Measurements from ENCODE around the gene TRPM2.

Gene TRPM2

GRCh38 chr21:44418108-44418875, 64.9 kb downstream of the TRPM2 start:
- DNase-seq, result no peak

GRCh38 chr21:44418876-44419230, 65.4 kb downstream of the TRPM2 start:
- DNase-seq, result no peak

GRCh38 chr21:44419679-44420078, 66.3 kb downstream of the TRPM2 start:
- no peak for DNase-seq

- DNase-seq, result no peak
Measured at GRCh38 chr21:44420416-44421205, 67.2 kb downstream of the TRPM2 start.

GRCh38 chr21:44421901-44422840, 68.8 kb downstream of the TRPM2 start:
- no peak for DNase-seq

DNA sequence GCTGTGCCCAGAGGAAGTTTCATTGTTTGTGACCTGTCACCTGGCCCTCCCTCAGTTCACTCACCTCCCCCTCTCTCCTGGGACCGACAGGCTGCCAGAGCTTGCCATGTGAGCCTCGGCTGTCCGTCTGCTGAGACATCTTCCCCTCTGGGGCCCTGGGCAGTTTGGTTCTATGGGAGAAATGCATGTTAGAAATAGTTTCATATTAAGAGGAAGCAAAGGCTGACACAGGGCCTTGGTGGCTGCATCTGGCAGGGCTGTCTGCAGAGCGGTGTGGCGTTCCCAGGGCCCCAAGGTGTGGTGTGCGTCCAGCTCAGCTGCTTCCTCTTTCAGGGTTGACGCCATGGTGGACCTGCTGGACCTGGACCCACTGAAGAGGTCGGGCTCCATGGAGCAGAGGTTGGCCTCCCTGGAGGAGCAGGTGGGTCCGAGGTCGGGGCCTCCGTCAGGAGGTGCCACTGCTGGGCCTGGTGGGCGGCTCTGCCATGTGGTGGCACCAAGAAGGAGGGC, 69.9 kb downstream of the TRPM2 start:
- DNase-seq, result no peak

- no peak for DNase-seq
Measured at GRCh38 chr21:44423941-44424607, 70.7 kb downstream of the TRPM2 start.

DNA sequence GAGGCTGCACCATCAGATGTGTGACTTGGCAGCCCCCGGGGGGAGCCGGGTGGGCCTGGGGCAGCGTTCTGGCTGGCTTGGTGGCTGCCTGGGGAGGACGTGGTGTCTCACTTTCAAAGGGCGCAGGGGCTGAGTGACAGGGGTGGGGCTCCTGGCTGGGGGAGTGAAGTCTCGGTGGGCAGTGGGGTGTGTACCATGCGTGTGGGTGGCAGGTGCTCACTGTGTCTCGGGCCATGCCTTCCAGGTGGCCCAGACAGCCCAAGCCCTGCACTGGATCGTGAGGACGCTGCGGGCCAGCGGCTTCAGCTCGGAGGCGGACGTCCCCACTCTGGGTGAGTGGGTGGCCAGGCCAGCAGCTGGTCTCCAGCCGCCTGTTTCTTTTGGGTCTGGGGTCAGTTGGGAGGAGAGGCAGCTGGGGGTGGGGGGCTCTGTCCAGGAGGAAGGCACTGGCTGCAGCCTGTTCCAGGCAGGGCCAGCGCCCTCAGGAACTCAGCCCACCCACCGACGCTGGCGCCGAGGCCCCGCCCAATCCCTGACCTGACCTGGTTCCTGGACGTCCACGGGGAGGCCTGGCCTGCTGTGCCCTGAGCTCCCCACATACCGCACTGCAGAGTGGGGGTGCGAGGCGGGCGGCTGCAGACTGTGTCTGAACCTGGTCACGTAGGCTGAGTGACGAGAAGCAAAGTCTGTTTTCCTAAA, 71.3 kb downstream of the TRPM2 start:
- DNase-seq, result no peak

GRCh38 chr21:44425307-44425894, 72.0 kb downstream of the TRPM2 start:
- DNase-seq, result no peak

- DNase-seq, result no peak
Measured at GRCh38 chr21:44425895-44426662, 72.7 kb downstream of the TRPM2 start.

DNA sequence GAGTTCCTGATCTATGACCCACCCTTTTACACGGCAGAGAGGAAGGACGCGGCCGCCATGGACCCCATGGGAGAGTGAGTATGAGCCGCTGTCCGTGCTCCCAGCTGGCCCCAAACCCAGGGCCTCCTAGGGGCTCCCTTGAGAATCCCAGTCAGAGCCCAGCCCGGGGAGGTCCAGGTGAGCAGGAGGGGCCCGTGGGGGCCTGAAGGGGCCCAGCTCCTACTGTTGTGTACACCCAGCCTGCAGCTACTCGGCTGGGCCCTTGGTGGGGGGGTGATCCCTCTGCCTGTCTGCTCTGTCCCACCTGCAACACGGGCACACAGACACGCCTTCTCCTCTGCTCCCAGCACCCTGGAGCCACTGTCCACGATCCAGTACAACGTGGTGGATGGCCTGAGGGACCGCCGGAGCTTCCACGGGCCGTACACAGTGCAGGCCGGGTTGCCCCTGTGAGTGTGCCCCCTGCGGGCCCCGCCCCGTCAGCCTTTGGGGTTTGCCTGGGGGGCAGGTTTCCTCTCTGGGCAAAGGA, 73.3 kb downstream of the TRPM2 start:
- no peak for DNase-seq

- DNase-seq, result no peak
Measured at GRCh38 chr21:44427241-44428120, 74.1 kb downstream of the TRPM2 start.

DNA sequence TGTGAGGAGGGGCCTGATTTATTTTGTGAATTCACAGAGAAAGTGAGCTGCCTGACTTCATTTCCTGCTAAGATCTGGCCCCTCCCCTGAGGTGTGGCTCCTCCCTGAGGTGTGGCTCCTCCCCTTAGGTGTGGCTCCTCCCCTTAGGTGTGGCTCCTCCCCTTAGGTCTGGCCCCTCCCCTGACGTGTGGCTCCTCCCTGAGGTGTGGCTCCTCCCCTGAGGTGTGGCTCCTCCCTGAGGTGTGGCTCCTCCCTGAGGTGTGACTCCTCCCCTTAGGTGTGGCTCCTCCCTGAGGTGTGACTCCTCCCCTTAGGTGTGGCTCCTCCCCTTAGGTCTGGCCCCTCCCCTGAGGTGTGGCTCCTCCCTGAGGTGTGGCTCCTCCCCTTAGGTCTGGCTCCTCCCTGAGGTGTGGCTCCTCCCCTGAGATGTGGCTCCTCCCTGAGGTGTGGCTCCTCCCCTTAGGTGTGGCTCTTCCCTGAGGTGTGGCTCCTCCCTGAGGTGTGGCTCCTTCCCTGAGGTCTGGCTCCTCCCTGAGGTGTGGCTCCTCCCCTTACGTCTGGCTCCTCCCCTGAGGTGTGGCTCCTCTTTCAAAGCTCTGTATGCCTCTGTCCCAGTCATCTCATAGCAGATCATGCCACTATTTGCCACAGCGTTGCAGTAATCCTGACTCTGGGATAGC, 75.0 kb downstream of the TRPM2 start:
- peak; percentile 39 for DNase-seq

GRCh38 chr21:44429894-44430293, 76.5 kb downstream of the TRPM2 start:
- DNase-seq, result no peak

DNA sequence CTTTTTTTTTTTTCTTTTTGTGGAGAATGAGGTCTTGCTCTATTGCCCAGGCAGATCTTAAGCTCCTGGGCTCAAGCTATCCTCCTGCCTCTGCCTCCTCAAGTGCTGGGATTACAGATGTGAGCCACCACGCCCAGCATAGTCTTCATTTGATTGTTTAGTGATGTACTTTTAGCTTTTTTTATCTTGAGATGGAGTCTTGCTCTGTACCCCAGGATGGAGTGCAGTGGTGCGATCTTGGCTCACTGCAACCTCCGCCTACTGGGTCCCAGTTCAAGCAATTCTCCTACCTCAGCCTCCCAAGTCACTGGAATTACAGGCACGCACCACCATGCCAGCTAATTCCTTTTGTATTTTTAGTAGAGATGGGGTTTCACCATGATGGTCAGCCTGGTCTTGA, 77.9 kb downstream of the TRPM2 start:
- no peak for DNase-seq

- DNase-seq, result no peak
Measured at GRCh38 chr21:44432841-44433790, 79.7 kb downstream of the TRPM2 start.

DNA sequence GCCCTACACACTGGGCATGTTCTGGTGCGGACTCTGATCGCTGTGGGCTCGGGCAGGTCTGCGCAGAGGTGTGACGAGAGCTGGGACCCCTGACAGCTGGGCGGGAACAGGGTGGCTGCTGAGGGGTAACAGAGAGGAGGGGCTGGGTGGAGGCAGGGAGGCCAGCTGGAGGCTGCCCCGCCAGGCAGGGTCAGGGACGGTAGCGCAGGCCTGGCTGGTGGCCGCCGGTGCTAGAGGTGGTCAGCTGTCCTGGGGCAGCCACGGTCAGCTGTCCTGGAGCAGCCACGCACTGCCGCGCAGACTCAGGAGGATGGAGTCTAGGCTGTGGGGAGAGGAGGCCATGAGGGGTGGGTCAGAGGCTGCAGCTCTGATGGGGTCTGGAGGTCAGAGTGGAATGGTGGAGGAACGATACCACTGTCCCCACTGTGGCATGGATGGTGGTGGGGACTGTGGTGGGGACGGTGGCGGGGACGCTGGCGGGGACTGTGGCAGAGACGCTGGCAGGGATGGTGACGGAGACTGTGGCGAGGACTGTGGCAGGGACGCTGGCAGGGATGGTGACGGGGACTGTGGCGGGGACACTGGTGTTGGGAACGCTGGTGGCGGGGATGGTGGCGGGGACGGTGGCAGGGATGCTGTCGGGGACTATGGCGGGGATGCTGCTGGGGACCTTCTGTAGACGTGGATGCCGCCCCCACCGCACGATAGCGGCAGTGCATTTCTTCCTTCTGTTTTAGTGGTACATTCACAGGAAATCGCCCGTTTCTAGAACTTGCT, 80.6 kb downstream of the TRPM2 start:
- DNase-seq, result no peak
